Right ventricle myocardium superior (tissue), 1 donor: Measurements from ENCODE around the gene NTSR2. TPM values are rescaled to one million over a fixed set of nuclear protein-coding genes. Genes with fewer than 3 reads are reported as not detected.
A peak's percentile ranks its signal among the peaks of the same experiment; 100 is the strongest.

Experiments
- ATAC-seq: fragments of 200-7000 bp; cut with Tn5 transposase; one replicate; pipeline ENCODE4 v1.9.1; 2020; ENCODE audit warnings: mild to moderate bottlenecking; ENCODE audit not compliant: poor library complexity
- DNase-seq: peaks from one replicate; pipeline ENCODE4 v3.0.0-alpha.2; 2020
- intact Hi-C: fragments of 100-400 bp; cut with DNase I; formaldehyde crosslinking; loops from one replicate; pipeline ENCODE4 v1.11.2; 2022
- total RNA-seq: library from RNA; stranded (reverse); fragmentation: NEBNext Ultra II Directional; extraction: Animal tissue kit (Norgen Biotek cat#: 25700); gene quantifications from one replicate; pipeline ENCODE4 v1.2.1, GENCODE V29; 2021
- donor health status: DM: no; HTN: yes; CAD: no; lungs with severe emphysema.

The NTSR2 gene
- total RNA-seq, 1 donor from 2014 or later: 0.19 TPM

- intact Hi-C loops: no loop called here
- peak; percentile 64 for DNase-seq
- ATAC-seq: no peak
Measured at GRCh38 chr2:11701751-11702301, 31.8 kb upstream of the NTSR2 start.

DNA sequence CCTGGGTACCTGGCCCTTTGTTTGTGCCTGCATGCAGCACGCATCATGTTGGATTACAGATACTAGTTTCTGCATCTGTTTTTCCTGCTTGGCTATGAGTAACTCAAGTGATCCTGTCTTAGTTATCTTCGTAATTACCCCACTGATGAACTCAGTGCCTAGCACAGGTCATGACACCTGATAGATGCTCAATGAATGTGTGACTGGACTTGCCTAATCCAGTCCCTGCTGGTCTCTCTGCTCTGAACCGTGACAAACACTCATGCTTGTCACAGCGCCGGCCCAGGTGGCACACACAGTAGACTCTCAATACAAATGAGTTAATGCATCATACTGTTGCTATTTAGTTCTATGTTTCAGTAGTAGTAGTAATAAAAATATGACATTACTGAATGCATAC is 31.2 kb upstream of the NTSR2 start:
- intact Hi-C loops: no loop called here
- no peak for ATAC-seq
- DNase-seq: peak; percentile 13

DNA sequence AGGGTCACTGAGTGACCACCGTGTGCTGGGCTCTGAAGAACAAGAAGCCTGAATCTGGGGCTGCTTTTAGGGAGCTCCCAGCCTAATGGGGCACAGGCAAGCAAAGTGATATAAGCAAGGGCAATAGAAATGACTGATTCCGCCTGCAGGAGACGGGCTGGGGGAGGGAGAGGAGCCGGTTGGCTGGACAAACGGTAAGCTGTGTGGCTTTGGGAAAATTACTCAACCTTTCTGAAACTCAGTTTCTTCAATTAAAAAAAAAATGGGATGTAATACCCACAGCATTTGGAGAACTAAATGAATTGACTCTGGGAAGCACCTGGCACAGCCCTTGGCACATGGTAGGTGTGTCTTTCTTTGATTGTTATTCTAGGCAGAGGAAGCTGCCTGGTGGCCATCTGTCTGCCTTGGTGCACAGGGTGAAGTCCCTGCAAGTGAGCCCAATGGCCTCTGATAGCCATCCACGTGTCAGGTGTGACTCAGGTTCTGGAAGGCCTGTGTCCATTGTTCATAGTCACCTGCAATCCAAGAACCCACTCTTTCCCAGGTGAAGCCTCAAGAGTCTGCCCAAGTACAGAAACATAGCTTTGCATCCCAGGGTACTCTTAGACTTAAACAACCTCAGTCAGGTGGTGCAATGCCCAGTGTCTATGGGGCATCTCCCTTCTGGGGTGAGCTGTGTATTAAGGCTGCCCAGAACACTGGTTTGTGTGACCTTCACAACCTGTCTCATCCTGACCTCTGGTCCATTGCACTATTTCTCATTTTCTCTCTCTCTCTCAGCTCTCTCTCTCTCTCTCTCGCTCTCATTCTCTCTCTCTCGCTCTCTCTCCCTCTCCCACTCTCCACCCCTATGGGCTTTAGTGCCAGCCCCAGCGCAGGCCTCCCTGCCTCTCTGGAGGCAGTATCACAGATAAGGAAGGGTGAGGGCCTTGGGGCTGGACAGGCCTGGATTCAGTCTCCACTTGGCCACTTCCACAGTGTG is 30.0 kb upstream of the NTSR2 start:
- intact Hi-C loops: no loop called here
- no peak for ATAC-seq
- peak; percentile 18 for DNase-seq

DNA sequence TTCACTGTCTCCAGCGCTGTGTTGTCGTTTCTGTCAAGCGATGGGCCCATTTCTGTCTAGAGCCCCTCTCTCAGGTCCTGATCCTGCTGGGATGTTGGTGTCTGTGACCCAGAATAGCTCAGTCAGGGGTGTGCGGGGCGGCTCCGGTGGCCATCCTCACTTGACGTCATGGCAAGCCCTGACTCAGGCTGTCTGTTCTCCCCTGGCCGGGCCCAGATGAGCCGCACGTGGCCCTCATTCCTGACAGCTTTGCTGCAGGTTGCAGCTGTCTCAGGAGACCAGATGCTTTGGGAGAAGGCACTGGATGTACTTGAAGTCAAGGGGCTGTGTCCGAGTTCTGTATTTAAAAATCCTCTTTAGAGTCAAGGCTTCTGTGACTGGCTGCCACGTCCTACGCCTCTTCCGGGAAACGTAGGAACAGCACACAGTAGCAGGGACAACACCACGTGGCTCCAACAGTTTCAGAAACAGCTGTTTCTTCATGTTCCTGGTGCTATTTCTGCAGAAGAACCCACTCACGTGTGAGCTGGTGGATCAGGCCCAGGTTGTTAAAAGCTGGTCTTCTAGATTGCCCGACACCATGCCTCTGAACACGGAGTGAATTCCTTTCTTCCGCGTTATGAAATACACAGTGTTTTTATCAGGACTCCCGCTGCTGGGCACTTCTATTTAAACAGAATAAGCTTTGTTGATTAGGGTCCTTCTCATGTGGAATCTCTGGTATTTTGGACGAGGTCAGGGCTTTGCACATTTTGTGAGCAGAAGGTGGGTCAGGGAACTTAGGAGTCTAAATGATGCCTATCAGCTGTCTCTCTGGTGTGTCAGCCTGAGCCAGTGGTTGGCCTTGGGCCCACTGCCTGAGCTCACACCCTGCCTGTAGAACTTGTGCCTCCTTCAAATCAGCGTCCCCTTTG is 28.3 kb upstream of the NTSR2 start:
- DNase-seq: peak; percentile 72
- ATAC-seq: peak; percentile 84
- intact Hi-C loops: no loop called here

- peak; percentile 70 for DNase-seq
- ATAC-seq: peak; percentile 37
- intact Hi-C loops: no loop called here
Measured at GRCh38 chr2:11697103-11697871, 27.3 kb upstream of the NTSR2 start.

GRCh38 chr2:11696736-11697102 is 26.7 kb upstream of the NTSR2 start:
- no peak for ATAC-seq
- no peak for DNase-seq
- intact Hi-C loops: no loop called here

DNA sequence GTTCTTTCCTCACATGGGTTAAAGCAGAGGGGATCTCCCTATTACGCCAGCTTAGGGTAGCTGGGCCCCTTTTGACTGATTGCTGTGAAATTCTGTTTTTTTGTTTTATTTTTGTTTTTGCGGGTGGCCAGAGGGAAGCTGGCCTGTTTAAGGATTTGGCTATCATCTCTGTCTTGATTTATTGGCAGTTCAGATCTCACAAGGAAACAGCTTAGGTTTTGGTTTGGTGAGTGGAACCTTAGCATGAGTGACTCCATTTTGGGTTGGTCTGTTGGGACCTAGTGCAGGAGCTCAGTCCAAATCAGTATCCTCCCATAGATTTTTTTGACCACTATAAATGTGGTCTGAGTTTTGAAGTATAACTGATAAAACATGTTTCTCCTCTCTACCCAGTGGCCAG is 25.6 kb upstream of the NTSR2 start:
- intact Hi-C loops: no loop called here
- ATAC-seq: no peak
- no peak for DNase-seq

GRCh38 chr2:11692966-11693521 is 23.0 kb upstream of the NTSR2 start:
- intact Hi-C loops: loop anchor here (5.0 kb wide), 1 partner anchor 89 kb away; no protein-coding TSS in a partner anchor
- ATAC-seq (peak; percentile 66), DNase-seq (peak; percentile 44)

DNA sequence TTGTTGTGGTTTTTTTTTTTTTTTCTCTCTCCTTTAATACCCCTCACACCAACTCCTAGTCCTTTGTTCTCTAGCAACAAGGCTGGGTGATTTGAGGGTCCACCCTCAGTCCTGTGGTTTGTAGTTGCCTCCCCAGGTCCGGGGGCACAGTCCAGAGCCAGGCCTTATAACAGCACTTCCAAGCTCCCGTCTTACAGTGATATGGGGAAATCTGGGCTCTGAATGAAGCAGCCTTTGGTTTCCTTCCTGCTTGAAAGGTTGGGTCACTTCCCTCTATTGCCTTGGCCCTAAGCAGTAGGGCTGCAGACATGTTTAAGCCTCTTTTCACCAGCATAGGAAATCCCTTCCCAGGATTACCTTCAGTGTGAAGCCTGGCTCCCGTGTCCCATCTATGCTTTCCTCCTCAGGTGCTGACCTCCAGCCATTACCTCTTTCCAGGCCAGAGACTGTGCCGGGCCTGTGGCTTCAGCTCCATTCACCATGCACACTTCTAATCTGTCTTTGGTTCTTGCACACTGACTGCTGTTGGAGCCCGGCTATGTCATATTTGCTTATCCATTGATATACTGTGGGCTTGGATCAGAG is 21.2 kb upstream of the NTSR2 start:
- ATAC-seq (no peak), DNase-seq (peak; percentile 9)
- intact Hi-C loops: loop anchor here (5.0 kb wide), 1 partner anchor 91 kb away; no protein-coding TSS in a partner anchor

DNA sequence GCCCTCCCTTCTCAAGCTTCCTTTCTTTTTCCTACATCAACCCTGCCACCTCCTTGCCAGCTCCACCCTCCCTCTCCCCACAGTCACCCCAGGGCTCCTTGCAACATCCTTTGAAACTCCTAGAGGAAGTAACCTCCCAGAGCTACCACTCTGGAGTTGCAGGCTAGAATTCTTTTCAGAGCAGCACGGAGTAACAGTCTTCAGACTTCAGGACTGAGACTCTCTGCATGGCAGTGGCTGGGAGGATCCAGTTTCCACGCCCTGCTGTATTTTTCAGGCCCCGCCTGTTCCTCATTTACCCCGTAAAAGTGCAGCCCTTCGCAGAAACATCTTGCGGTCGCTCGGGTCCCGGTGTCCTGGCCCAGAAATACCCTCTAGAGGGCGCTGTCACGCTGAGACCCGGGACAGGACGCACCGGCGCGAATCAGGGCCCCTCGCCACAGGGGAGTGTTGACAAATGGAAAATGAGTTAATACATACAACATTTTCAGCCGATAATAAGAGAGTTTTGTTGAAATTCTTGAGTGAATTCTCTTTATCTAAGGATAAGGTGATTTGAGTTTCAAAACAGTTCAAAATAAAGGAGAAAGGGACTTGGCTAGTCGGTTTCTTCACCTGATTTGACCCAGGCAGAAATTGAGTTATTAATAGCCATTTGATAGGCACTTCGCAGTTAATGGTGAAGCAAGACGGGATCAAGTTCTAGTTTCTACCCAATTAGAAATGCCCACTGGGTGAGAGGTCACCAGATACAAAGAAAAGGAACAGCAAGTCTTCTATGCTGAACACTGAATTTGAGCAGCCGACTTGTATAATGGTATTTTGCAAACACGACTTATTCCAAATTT is 18.5 kb upstream of the NTSR2 start:
- DNase-seq (peak; percentile 86), ATAC-seq (peak; percentile 87)
- intact Hi-C loops: no loop called here

DNA sequence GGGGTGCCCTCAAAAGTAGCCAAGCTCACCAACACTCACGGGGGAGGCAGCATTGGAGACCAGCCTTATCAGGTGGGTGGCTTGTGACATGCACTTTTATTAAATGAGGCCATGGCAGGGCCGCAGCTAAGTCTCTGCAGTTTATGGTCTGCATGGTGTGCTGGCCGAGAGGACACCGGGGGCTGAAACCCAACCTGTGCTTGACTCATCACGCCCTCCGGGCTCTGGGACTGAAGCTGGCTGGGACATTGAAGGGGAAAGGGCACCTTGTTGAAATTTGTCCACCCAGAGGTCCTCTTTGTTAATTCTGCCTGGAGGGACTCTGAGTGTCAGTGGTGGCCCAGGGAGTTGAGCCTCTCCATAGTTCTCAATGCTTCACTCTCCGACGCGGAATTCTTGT is 17.7 kb upstream of the NTSR2 start:
- intact Hi-C loops: no loop called here
- DNase-seq (peak; percentile 37), ATAC-seq (peak; percentile 6)

GRCh38 chr2:11685906-11686470 is 16.0 kb upstream of the NTSR2 start:
- intact Hi-C loops: no loop called here
- no peak for DNase-seq
- ATAC-seq: no peak

GRCh38 chr2:11684894-11685460 is 15.0 kb upstream of the NTSR2 start:
- ATAC-seq: no peak
- no peak for DNase-seq
- intact Hi-C loops: no loop called here

GRCh38 chr2:11683966-11684365 is 14.0 kb upstream of the NTSR2 start:
- DNase-seq: peak; percentile 12

GRCh38 chr2:11683476-11683875 is 13.5 kb upstream of the NTSR2 start:
- intact Hi-C loops: no loop called here
- DNase-seq: peak; percentile 17

More at GRCh38 chr2:11683966-11684365, 14.0 kb upstream of the NTSR2 start:
- no peak for ATAC-seq
- intact Hi-C loops: no loop called here

GRCh38 chr2:11682590-11682915 is 12.6 kb upstream of the NTSR2 start:
- DNase-seq (no peak), ATAC-seq (no peak)
- intact Hi-C loops: no loop called here

More at GRCh38 chr2:11683476-11683875, 13.5 kb upstream of the NTSR2 start:
- ATAC-seq: no peak
